Uterus (tissue), 4 donors: ENCODE measurements around the gene NMT1. TPM values are rescaled to one million over a fixed set of nuclear protein-coding genes. Genes with fewer than 3 reads are reported as not detected.

Experiments
- DNase-seq, 2 donors: peaks; one replicate each; pipeline ENCODE4 v3.0.0-alpha.2; 2019 to 2020
- H3K27ac ChIP-seq, 2 donors: fragments of 200-600 bp; sonication (generic); 1 replicate in 1 of 2; 2 replicates in 1 of 2; pipeline ENCODE4 v1.5.1; 2016 to 2018
- H3K27me3 ChIP-seq, 2 donors: fragments of 200-600 bp; sonication (generic); one replicate each; pipeline ENCODE4 v1.5.1; 2018 to 2019; ENCODE audit warnings: control low read depth in 1 of 2
- H3K36me3 ChIP-seq, 2 donors: fragments of 200-600 bp; sonication (generic); one replicate each; pipeline ENCODE4 v1.5.1; 2019; ENCODE audit warnings: control low read depth in 1 of 2
- H3K4me1 ChIP-seq, 2 donors: fragments of 200-600 bp; sonication (generic); one replicate each; pipeline ENCODE4 v1.5.1; 2018 to 2019; ENCODE audit warnings: control low read depth in 1 of 2
- H3K4me3 ChIP-seq, 2 donors: fragments of 200-600 bp; sonication (generic); 1 replicate in 1 of 2; 2 replicates in 1 of 2; pipeline ENCODE4 v1.5.1; 2018 to 2019; ENCODE audit warnings: mild to moderate bottlenecking in 1 of 2
- H3K9me3 ChIP-seq, 2 donors: fragments of 200-600 bp; sonication (generic); one replicate each; pipeline ENCODE4 v1.5.1; 2019; ENCODE audit warnings: control low read depth in 1 of 2
- CTCF ChIP-seq, 4 experiments: fragments of 200-600 bp in 2 of 4; fragments of 450-650 bp in 2 of 4; sonication (generic) in 2 of 4; IDR thresholded peaks; one replicate each; pipeline ENCODE4 v1.5.1; 2016 to 2019; ENCODE audit warnings: antibody characterized with exemption in 4 of 4, mild to moderate bottlenecking in 2 of 4, moderate library complexity in 1 of 4
- POLR2A ChIP-seq, 2 donors: fragments of 450-650 bp; IDR thresholded peaks; one replicate each; pipeline ENCODE4 v1.6.1; 2016; ENCODE audit warnings: antibody characterized with exemption in 2 of 2, mild to moderate bottlenecking in 1 of 2, moderate library complexity in 1 of 2
- intact Hi-C: fragments of 100-400 bp; cut with DNase I; formaldehyde crosslinking; loops from one replicate; pipeline ENCODE4 v1.15.1; 2023; ENCODE audit warnings: low total_unique reads
- total RNA-seq, 4 donors: library from RNA; depleted of rRNA in 3 of 4; stranded (reverse); fragments of >200 nt in 3 of 4; gene quantifications; one replicate each; pipeline versions ENCODE4 v1.1.0 to v1.2.4, GENCODE V29; 2014 to 2023
- donor health status: DM: yes; HTN: yes; CAD: no.

The NMT1 gene
- total RNA-seq, 4 donors from 2014 or later: 25.6 to 115 (median 72.3) TPM

GRCh38 chr17:45110676-45111611, 49.8 kb downstream of the NMT1 start:
- DNase-seq: no peak
- no peak overlapping the region for H3K4me3 ChIP-seq

DNA sequence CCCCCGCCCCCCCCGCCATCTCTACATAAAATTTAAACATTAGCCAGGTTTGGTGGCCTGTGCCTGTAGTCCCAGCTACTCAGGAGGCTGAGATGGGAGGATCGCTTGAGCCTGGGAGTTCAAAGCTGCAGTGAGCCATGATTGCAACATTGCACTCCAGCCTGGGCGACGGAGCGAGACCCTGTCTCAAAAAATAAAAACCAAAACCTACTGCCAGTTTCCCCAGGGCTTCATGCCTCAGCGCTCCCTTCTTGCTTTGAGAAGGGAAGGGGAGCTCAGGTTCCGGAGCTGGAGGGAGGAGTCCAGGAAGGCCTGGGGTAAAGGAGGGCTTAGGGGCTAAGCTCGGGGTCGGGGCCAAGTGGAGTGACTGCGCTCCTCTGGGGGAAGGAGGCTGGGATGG, 50.7 kb downstream of the NMT1 start:
- no peak for TF ChIP-seq CTCF (IDR thresholded peaks at IDR 0.05)
- no peak for TF ChIP-seq POLR2A (IDR thresholded peaks at IDR 0.05)
- no peaks in the 10 kb centered on the region for H3K36me3 ChIP-seq
- peaks cover 0 to 3% of the 10 kb centered on the region in 2 donors for H3K4me1 ChIP-seq
- no peaks in the 10 kb centered on the region for H3K27me3 ChIP-seq
- H3K9me3 ChIP-seq: no peaks in the 10 kb centered on the region
- intact Hi-C loops: no loop called here
- peak overlapping the region in 1 of 2 donors; percentile 9 for H3K27ac ChIP-seq
- no peak for DNase-seq
- no peak overlapping the region for H3K4me3 ChIP-seq

More at GRCh38 chr17:45110676-45111611, 49.8 kb downstream of the NMT1 start:
- Histone ChIP-seq H3K36me3 (no peaks in the 10 kb centered on the region), H3K27ac (peak overlapping the region; percentile 2 to 9), H3K9me3 (no peaks in the 10 kb centered on the region), H3K4me1 (peaks cover 0 to 3% of the 10 kb centered on the region in 2 donors), H3K27me3 (no peaks in the 10 kb centered on the region)
- TF ChIP-seq CTCF (IDR thresholded peaks at IDR 0.05): no peak
- no peak for TF ChIP-seq POLR2A (IDR thresholded peaks at IDR 0.05)
- intact Hi-C loops: no loop called here

DNA sequence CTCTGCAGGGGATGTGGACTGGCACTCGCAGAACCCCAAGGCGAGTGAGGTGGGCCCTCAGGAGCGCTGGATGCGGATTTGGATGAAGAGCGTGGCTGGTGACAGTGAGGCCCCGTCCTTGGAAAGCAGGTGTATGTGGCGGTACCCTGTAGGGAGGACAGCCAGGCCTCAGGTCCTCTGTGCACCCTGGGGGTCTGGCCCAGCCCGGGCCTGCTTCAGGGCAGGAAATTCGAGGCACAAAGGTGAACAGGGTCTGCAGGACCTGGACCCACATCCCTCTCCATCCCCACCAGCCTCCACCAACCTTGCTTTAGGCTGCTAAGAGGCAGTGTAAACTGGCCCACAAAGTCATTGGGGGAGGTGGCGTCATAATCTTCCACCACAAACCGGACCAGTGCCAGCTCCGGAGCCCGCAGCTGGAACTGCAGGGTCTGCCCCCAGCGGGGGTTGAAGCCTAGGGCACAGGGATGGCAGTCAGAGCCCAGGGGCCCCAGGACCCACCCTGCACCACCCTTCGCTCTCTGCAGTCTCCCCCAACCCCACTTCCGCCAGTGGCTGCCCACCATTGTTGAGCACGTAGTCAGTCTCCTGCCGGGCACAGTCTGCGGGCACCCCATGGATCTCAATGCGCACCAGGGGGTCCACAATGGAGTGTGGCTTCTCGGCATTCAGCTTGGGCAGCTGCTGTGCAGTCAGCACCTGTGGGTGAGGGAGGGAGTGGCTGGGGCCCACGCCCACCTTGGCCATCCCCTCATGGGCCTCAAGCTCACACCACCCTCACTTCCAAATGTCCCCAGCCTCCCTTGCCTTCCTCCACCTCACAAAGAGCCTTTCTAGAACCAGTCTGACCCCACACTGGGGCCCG, 51.7 kb downstream of the NMT1 start:
- H3K36me3 ChIP-seq: no peaks in the 10 kb centered on the region
- peaks cover 0 to 3% of the 10 kb centered on the region in 2 donors for H3K4me1 ChIP-seq

DNA sequence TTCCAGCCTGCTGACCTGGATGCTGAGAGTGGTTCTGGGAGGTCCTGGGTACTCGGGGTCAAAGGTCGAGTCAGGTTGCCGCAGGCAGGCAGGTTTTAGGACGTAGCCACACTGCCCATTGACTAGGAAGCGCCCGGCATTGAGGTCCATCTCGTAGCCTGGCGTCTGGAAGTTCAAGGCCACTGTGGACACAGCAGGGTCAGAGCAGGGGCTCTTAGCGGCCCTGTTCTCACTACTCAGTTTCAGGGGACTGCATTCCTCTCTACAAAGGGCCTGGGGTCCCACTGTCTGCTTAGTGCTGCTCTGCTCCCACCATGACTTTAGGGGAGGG, 52.3 kb downstream of the NMT1 start:
- no peak overlapping the region for H3K27ac ChIP-seq
- H3K4me3 ChIP-seq: no peak overlapping the region
- TF ChIP-seq POLR2A (IDR thresholded peaks at IDR 0.05) (no peak), CTCF (IDR thresholded peaks at IDR 0.05) (no peak)
- peaks cover 0 to 3% of the 10 kb centered on the region in 2 donors for H3K4me1 ChIP-seq
- no peaks in the 10 kb centered on the region for H3K27me3 ChIP-seq
- H3K9me3 ChIP-seq: no peaks in the 10 kb centered on the region
- no peak for DNase-seq
- intact Hi-C loops: no loop called here
- H3K36me3 ChIP-seq: no peaks in the 10 kb centered on the region

More for the DNA sequence above, 51.7 kb downstream of the NMT1 start:
- H3K27ac ChIP-seq: no peak overlapping the region
- no peak for TF ChIP-seq CTCF (IDR thresholded peaks at IDR 0.05)
- no peak for TF ChIP-seq POLR2A (IDR thresholded peaks at IDR 0.05)
- no peaks in the 10 kb centered on the region for H3K27me3 ChIP-seq
- no peak for DNase-seq
- intact Hi-C loops: no loop called here
- no peak overlapping the region for H3K4me3 ChIP-seq
- no peaks in the 10 kb centered on the region for H3K9me3 ChIP-seq
